HG03095 (cell line): ENCODE results near the gene DNAH3.
"Not testable (repeated sequence)": the region's sequence is repeated elsewhere in the genome, so short reads cannot be mapped to it uniquely, and the experiment has no call there.

Experiments
- ATAC-seq: cut with Tn5 transposase; IDR thresholded peaks from one replicate; pipeline ENCODE4 v1.9.1; 2021; ENCODE audit warnings: moderate library complexity; ENCODE audit not compliant: unreplicated experiment

DNAH3 gene

DNA sequence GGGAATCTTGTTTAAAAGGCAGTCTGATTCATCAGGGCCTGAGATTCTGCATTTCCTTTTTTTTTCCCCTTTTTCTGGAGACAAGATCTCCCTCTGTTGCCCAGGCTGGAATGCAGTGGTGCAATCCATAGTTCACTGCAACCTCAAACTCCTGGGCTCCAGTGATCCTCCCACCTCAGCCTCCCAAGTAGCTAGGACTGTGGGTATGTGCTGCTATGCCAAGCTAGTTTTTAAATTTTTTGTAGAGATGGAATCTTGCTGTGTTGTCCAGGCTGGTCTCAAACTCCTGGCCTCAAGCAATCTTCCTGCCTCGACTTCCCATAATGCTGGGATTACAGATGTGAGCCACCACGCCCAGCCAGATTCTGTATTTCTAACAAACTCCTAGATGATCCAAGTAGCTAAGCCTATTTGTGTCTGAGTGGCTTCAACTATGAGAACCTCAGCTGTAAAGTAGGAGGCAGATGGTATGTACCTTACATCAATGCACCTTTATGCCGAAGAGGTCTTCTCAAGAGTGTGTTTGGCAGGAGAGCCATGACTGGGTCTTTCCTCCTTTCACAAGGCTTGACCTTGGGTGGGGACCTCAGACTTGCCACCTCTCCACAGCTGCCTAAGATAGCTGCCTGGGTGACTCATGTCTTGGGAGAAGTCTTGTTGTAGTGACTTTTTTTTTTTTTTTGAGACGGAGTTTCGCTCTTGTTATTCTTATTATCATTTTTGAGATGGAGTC lies 18.8 kb upstream of the DNAH3 start:
- ATAC-seq = no peak

DNA sequence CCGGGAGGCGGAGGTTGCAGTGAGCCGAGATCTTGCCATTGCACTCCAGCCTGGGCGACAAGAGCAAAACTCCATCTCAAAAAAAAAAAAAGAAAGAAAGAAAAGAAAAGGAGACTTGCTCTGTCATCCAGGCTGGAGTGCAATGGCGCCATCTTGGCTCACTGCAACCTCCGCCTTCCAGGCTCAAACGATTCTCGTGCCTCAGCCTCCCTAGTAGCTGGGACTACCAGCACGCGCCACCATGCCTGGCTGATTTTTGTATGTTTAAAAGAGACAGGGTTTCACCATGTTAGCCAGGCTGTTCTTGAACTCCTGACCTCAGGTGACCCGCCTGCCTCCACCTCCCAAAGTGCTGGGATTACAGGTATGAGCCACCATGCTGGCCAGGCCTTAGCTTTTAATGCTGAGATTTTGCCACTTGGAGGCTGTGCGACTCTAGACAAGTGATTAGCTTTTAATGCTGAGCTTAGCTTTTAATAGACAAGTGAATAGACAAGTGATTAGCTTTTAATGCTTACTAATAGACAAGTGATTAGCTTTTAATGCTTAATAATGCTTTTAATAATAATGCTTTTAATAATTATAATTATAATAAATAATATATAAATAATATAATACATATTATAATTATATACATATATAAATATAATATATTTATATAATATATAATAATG lies 17.4 kb upstream of the DNAH3 start:
- ATAC-seq = no peak

DNA sequence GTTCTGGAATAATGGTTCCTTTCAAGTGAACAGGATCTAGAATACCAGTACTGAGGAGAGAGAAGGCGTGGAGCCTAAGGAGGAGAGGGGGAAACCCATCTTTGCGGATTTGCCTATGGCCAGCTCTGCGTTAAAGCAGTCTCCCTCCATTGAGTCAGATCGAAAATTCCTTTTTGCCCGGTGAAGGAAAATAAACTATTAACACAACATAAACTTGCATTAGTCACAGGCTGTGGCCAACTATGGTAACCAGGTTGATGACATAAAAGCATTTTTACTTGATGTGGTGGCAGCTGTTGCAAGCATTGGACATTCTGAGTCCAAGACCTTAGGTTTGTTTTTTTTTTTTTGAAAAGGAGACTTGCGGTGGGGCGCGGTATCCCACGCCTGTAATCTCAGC lies 16.7 kb upstream of the DNAH3 start:
- no peak for ATAC-seq

DNA sequence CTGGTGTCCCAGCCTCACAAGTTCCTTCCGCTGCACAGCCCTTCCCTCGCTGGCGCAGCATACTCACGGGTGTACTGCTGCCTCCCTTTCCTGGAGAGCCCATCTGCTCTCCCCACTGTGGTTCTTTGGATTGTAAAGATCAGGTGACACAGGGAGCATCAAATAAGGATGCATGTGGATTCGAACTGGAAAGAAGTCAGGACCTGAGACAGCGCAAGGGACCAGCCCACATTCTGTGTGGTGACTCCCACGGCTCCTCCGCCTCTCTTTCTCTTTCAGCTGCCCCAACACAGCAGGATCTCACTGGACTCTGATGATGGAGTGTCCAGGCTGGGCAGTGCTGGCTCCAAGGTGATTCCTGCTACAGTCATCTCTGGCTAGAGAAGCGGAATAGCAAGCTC lies 15.9 kb upstream of the DNAH3 start:
- no peak for ATAC-seq

DNA sequence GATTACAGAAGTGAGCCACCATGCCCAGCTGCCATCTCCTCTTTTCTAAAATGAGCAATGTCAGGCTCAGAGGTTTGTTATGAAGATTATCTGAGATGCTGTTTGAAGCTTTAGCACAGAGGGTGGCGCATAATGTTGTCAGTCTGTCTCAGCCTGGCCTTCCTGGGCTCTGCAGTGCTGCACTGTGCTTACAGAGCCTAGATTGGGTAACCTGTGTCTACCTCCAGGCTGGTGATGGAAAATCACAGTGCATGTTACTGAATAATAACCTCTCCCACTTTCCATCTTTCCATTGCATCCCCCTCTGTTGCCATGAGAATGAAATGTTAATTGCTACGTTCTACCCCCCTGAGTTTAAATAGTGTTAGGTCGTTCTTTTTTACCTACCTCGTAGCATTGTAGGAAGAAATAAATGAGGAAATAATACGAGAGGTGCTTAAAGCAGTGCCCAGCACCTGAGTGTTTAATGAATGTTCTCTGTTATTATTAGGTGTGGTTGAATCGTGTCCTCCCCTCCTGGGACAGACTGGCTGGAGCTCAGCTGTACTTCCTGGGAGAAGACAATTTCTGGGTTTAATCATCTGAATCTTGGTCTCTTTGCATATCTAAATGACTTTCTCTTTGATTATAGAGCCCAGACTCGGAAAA lies 14.0 kb upstream of the DNAH3 start:
- ATAC-seq = no peak

DNA sequence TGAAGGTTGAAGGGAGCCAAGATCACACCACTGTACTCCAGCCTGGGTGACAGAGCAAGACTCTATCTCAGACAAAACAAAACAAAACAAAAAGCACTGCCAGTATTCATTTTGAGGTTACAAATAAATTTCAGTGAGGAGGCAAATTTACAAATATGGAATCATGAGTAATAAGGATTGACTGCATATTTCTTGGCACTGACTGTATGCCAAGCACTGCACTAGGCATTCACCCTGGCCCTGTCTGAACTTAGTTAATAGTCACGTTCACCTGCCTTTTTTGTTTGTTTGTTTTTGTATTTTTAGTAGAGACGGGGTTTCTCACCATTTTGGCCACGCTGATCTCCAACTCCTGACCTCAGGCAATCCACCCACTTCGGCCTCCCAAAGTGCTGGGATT lies 12.9 kb upstream of the DNAH3 start:
- no peak for ATAC-seq

DNA sequence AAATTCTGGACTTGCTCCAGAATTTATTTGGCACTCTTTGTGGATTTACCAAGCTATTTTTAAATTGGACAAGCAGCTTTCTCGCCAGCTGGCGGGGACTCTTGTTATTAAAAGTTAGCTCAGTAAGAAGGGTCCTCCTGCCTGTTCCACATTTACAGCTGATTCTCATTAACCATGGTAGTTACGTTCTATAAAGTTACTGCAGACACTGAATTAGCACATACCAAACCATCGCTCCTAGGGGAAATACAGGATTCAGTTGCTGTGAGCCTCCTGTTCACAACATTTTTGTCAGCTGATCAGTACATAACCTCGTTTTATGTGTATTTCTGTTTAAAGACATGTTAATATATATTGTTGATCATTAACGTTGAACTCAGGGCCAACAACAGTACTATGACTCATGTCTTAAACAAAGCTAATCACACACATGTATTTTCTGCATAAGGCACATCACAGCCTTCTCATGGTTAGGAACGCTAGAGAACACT lies 12.1 kb upstream of the DNAH3 start:
- no peak for ATAC-seq

DNA sequence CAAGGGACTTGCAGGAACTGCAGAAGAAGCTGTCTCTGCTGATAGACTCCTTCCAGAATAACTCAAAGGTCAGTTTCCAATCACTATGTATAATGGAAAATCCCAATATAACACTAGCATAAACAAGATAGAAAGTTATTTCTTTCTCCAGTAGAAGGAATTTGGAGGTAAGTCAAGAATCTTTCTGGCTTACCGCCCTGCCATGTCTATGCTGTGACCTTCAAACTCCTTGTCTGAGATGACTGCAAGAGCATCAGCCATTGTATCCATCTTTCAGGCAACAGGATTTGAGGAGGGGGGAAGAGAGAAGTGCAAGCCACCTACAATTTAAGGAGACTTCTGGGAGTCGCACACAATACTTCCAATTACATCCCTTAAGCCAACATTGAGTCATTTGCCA lies 10.6 kb upstream of the DNAH3 start:
- ATAC-seq = no peak

DNA sequence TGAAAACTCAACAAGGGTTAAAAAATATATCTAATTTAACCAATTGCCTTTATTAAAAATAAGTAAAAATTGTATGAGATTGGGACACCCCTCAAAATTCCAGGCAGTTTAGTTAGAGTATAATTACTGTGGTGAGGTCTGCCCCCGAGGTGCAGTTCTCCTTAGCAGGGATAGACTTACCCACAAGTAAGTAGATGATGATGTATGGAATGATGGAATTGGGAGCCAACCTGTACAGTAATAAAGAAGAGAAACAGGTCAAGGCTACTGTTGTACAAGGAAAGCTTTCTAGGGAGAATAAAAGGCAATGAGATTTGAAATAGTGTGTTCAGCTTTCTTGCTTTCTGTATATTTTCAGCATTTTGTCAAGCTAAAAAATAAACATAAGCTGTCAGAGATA lies 9.6 kb upstream of the DNAH3 start:
- ATAC-seq = no peak

DNA sequence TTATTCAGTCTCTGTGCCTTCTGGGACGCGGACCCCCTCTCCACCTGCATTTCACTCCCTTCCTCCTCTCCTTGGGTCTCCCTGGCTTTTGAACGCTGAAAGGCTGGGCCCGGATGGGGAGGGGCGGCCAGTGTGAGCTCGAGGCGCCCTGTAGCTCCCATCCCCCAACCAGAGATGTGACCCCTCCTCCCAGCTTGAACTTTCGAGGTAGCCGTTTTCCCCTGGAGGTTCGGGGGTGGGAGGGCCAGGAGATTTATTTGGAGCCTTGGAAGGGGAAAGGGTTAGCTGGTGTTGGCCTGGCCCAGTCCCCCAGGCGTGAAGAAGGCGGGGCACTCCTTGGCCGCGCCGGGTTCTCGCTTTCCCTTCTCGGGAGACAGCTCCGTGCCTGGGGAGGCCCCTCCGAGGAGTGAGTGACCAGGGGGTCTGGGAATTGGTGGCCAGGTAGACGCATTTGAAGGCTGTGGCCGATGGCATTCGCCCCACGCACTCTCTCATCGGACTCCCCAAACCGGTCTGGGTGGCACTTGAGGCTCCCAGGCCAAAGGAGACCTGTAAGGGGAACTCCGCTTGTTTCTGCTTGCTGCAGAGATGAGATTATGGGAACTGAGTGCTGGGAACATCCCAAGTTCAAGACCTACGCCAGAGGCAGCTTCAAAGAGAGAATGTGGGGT lies 8.8 kb upstream of the DNAH3 start:
- no peak for ATAC-seq

DNA sequence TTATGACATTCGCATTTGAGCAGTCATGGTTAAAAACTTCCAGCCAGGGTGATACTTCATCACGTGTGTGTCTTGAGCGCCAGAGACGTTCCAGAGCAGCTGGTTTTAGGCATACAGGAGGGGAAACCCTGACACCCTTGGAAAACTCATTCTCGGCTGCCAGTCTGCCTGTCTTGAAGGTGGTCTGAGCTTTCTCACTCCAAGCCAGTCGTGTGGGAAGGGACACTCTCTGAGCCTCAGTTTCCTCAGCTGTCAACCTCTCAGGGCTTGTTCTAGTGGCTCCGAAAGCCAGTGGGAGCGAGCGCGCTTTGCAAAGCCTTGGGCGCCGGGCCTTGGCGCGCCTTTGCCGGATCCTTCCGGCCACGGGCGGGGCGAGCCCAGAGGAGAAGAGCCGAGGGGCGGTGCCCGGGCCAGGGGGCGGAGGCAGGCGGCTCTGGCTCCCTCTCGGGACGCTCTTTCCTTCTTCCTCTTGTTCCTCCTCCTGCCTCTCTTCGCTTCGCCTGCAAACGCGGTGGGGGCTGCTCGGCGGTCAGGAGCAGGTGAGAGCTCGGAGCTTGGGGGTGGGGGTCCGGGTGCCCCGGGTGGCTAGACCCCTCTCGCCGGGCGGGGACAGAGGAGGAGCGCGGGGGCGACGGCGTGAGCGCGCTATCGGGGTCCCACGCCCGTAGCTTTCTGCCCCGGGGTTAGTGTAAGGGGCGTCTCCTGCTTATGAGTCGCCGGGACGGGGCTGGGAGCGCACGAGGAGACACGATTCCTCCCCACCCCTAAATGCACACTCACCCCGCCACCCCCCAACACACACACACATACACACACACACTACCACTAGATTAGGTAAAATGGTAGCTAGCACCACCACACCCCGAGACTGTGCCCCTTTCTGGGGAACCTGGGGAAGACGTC lies 7.8 kb upstream of the DNAH3 start, which contains the start of gene LDAF1:
TSS of gene LDAF1 (plus strand) at position 467 of the 903 bp plus-strand sequence. CDS start 2,509 bp downstream, outside the sequence.
- ATAC-seq = peak; percentile 72

DNA sequence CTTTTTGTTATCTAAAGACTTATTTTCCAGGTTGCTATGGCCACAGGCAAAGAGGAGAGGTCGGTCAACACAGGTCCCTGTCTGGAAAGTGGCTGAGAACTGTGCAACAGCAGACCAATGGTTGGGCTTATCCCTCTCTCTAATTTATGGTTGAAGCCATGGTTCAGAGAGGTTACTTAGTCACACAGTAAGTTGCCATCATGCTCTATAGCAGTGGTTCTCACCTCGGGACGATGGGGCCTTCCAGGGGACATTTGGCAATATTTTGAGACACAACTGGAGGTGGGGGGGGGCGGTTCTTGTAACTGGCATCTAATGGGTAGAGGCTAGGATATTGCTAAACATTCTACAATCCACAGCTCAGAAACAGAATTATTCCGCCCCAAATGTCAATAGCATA lies 7.0 kb upstream of the DNAH3 start:
- no peak for ATAC-seq

DNA sequence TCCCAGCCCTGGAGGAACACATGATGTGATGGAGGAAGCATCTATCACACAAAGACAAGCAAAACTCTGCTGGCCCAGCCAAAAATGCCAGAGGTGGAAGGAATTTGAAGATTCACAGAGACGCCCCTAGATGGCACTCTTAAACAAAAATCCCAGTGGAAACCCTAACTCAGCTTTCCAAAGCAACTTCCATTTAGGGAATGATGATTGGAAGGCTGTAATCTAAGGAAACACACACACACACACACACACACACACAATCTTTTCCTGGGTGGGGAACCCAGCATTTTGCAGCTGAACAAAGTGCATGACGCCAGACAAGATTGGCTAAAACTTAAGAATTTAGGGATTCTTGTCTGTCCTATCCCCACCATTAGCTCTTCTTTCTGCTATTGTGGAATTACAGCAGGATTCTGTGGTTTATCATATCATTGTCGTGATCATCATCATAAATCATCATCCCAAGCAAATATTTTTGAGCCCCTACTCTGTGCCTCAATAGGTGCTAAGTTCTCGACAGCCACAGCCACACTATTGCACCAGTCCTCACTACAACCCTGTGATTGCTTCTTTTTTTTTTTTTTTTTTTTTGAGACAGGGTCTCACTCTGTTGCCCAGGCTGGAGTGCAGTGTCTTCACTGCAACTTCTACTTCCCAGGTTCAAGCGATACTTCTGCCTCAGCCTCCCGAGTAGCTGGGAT lies 6.3 kb upstream of the DNAH3 start:
- ATAC-seq = no peak

DNA sequence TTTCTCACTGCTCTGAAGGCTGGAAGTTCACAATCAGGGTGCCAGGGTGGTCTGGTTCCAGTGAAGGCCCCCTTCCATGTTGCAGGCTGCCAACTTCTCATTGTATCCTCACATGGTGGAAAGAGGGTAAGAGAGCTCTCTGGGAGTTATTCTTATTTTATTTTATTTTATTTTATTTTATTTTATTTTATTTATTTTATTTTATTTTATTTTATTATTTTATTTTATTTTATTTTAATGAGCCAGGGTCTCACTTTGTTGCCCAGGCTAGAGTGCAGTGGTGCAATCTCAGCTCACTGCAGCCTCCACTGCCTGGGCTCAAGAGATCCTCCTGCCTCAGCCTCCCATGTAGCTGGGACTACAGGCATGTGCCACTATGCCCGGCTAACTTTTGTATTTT lies 5.4 kb upstream of the DNAH3 start:
- ATAC-seq = not testable (repeated sequence)

DNA sequence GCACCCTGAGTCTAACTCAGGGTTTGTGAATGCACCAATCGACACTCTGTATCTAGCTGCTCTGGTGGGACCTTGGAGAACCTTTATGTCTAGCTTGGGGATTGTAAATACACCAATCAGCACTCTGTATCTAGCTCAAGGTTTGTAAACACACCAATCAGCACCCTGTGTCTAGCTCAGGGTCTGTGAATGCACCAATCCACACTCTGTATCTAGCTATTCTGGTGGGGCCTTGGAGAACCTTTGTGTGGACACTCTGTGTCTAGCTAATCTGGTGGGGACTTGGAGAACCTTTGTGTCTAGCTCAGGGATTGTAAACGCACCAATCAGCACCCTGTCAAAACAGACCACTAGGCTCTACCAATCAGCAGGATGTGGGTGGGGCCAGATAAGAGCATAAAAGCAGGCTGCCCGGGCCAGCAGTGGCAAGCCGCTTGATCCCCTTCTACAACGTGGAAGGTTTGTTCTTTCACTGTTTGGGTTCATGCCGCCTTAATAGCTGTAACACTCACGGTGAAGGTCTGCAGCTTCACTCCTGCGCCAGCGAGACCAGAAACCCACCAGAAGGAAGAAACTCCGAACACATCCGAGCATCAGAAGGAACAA lies 2.6 kb upstream of the DNAH3 start:
- ATAC-seq = not testable (repeated sequence)

DNA sequence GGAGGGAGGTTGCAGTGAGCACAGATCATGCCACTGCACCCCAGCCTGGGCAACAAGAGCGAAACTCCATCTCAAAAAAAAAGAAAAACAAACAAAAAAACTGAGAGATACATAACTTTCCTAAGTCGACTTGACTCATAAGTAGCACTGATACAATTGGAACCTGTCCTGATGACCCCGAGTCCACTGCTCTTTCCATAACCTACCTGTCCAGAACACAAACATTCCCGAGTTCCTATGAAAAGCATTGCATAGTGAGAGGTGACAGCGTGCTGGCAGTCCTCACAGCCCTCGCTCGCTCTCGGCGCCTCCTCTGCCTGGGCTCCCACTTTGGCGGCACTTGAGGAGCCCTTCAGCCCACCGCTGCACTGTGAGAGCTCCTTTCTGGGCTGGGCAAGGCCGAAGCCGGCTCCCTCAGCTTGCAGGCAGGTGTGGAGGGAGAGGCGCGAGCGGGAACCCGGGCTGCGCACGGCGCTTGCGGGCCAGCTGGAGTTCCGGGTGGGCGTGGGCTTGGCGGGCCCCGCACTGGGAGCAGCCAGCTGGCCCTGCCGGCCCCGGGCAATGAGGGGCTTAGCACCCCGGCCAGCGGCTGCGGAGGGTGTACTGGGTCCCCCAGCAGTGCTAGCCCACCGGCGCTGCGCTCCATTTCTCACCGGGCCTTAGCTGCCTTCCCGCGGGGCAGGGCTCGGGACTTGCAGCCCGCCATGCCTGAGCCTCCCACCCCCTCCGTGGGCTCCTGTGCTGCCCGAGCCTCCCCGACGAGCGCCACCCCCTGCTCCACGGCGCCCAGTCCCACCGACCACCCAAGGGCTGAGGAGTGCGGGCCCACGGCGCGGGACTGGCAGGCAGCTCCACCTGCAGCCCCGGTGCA lies 1.7 kb upstream of the DNAH3 start:
- not testable (repeated sequence) for ATAC-seq

DNA sequence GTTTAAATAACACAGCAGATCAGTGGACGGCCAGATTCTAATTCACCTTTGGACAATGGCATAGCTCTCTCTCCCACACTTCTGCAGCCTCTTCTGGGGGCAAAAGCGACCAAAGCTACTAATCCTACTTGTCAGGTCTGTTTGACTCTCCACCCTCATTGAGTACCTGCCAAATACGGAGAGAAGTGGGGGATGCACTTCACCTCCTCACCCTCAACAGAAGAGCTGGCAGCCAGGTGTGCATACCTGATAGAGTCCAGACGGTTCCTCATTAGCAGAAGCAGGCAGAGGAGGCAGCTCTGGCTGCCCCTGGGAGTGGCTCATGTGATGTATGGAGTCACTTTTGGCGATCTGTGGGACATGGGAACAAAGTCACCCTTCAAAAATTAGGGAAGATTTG lies 4.9 kb downstream of the DNAH3 start:
- no peak for ATAC-seq

DNA sequence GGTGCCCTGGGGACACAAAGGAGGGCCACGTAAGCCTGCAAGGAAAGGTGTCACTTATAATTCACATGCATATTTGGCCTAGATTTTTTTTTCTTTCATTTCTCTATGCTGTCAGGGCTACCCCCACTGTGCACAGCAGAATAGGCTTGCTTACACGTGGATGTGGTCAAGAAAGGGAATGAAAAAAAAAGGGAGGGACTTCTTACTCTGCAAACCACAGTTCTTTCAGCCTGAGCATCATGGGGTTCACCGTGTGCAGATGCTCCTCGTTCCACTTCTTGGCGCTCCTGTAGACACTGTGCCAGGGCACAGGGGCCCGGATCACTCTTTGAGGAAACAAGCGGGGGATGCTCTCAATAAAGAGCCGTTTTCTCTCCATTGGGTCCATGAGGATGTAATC lies 16.6 kb downstream of the DNAH3 start:
- ATAC-seq = no peak
